Fibroblast of skin of left biceps (primary cell): ENCODE data around the gene ICOSLG.
"Not testable (repeated sequence)": the region's sequence is repeated elsewhere in the genome, so short reads cannot be mapped to it uniquely, and the experiment has no call there.

ENCODE experiments used
- DNase-seq, 2 experiments: peaks; one replicate each; pipeline ENCODE4 v3.0.0-alpha.2; 2013; ENCODE audit warnings: low read depth in 2 of 2

ICOSLG gene, protein sequence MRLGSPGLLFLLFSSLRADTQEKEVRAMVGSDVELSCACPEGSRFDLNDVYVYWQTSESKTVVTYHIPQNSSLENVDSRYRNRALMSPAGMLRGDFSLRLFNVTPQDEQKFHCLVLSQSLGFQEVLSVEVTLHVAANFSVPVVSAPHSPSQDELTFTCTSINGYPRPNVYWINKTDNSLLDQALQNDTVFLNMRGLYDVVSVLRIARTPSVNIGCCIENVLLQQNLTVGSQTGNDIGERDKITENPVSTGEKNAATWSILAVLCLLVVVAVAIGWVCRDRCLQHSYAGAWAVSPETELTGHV

DNA sequence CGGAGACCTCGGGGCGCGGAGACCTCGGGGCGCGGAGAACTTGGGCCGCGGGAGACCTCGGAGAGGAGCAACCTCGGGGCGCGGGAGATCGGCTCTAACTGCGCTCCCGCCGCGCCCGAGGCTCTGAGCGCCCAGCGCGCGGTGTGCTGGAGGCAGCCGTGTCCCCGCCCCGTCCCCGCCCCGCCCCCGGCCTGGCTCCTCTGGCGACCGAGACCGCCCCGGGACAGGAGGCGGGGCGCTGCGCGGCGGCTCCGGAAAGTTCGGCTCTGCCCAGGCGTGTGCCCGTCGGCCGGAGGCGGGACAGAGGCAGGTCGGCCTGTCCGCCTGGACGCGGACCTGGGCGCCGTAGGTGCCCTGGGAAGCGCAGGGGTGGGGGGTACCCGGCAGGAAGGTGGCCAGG is at the start of gene ICOSLG:
Gene ICOSLG, minus strand, starts transcription at position 102 of the 400 bp plus-strand sequence. CDS start 126 bp downstream, outside the sequence.
- DNase-seq = not testable (repeated sequence)

DNA sequence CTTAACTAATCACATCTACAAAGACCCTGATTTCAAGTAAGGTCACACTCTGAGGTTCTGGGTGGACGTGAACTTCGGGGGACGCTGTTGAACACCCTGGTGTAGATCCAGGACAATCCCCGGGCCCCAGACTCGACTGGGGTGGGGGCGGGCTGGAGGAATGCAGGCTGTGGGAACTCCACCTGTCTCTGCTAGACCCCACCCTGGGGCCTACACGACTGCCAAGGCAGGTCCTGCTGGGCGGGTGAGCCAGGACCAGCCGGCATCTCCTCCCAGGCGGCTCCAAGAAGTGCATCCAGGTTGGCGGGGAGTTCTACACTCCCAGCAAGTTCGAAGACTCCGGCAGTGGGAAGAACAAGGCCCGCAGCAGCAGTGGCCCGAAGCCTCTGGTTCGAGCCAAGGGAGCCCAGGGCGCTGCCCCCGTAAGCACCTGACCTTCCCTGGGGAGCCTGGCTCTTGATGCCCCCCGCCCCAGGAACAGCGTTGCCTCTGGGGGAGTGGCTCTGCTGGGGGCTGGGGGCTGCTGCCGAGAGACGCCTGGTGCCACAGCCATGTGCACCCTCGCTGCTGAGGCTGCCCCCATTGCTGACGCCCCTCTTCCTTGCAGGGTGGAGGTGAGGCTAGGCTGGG is 48.8 kb upstream of the ICOSLG start:
- DNase-seq = no peak

DNA sequence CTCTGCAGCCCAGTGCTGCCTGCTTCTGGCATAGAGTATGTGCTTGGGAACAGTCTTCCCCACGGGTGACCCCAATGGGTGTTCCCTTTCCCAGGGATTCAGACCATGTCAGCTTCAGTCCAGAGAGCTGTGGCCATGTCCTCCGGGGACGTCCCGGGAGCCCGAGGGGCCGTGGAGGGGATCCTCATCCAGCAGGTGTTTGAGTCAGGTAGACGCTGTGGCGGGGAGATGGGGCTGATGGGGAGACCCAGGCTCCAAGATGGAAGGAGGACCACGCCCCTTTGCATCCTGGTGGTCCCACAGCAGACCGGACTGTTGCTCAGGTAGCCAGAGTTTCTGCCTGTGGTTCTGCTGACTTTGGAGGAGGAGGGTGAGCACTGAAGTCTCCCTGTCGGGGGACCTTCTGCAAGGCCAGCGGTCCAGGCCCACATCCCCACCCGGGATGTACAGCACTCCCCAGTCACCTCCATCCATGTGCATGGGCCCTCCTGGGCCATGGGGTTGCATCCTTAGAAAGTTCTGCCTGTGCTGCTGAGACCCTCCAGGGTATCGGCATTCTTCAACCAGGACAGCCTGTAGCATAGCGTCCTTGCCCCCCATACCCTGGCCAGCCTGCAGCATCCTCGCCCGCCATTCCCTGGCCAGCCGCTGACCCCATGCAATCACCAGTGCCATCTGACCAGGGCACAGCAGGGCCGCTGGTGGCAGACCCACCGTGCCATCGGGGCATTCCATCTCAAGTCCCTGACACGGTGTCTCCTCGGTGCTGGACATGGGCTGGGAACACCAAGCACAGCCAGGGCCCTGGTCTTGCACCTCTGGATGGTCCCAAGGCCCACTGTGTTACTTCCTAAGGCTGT is 47.7 kb upstream of the ICOSLG start:
- no peak for DNase-seq

DNA sequence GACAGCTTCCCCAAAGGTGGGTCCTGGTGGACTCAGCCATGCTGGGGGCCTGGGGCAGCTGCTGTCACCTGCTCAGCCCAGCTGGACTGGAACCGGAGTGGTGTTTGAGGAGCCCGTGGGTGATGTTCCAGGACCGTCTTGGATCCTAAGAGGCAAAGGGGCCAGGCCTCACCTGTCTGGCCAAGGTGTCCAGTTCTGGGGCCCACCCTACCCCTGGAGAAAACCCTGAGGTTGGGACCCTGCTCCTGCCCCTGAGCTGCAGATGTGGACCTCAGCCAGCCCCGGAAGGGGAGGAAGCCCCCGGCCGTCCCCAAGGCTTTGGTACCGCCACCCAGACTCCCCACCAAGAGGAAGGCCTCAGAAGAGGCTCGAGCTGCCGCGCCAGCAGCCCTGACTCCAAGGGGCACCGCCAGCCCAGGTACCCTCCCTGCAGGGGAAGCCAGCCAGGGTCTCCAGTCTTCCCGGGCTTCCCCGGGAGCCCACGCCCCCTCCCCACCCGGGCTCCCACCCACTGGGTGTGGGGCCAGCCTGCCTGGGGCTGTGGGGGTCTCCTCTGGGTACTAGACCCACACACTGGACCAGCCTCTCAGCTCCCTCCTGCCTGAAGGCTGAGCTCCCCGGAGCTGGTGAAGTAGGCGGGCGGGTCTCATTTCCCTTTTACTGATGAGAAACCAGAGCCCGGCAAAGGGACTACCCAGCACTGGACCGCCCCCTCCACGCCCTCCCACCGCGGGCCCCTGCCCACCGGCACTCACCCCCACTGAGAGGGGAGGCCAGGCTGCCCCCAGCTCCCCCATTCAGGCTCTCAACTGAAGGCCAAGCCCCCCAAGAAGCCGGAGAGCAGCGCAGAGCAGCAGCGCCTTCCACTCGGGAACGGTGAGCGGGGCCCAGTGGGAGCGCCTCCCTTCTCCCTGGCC is 46.2 kb upstream of the ICOSLG start:
- no peak for DNase-seq

DNA sequence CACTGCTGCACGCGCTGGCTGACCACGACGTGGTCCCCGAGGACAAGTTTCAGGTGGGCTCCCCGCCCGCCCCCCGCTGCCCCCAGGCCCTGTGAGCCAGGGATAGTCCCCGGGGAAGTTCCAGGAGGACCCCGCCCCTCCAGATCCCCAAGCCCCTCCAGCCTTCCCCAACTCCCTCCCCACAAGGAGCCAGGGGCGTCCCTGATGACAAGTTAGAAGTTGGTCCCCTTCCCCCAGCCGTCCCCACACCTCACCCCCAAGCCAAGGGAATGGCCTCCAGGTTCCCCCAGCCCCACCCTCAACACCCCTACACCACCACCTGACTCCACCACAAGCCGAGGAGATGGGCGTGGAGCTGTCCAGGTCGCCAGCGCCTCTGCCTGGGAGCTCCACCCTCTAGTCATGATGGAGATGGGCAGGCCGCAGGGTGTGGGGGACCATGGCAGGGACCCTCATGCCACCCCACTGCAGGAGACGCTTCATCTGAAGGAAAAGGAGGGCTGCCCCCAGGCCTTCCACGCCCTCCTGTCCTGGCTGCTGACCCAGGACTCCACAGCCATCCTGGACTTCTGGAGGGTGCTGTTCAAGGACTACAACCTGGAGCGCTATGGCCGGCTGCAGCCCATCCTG is 45.5 kb upstream of the ICOSLG start:
- no peak for DNase-seq

DNA sequence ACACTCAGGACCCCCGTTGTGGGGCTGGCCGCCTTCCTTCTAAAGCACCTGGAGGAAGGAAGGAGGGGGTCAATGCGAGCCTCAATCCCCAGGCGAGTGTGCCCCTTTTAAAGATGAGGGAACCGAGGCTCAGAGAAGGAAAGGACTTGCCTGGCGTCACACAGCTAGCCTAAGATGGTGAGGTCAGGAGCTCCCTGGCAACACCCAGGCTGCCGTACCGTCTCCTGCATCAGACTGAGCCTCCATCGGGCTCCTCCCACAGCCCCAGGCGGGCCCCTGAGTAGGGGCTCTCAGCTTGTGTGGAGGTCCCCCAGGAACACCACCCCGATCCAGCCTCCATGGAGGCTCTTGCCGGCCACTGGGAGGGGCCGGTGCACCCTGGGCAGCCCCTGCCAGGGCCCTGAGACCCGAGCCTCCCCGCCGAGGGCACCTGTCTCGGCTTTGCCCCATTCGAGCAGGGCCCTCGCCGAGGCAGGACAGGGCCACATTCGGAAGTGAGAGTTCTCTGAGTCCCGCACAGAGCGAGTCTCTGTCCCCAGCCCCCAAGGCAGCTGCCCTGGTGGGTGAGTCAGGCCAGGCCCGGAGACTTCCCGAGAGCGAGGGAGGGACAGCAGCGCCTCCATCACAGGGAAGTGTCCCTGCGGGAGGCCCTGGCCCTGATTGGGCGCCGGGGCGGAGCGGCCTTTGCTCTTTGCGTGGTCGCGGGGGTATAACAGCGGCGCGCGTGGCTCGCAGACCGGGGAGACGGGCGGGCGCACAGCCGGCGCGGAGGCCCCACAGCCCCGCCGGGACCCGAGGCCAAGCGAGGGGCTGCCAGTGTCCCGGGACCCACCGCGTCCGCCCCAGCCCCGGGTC is 44.6 kb upstream of the ICOSLG start, which contains the start of gene AIRE:
Gene AIRE, plus strand, starts transcription at position 739 of the 855 bp plus-strand sequence. CDS start 131 bp downstream, outside the sequence.
- DNase-seq = no peak

DNA sequence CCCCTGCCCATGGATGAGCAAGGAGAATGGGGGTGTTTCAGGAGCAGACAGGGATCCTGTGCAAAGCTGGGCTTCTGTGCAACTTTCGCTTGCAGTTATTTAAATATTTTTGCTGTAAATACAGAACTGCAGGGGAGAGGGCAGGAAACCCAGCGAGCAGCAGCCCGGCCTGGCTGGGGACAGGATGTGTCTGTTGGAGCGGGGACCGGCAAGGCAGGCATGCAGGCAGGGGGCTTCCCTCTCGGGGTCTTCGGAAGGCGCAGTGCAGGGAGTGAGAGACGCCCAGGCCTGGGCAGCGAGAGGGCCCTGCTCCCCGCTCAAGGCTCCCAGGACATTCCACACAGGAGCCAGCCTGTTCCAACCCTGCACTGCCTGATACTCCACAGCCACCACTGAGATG is 43.2 kb upstream of the ICOSLG start:
- no peak for DNase-seq

DNA sequence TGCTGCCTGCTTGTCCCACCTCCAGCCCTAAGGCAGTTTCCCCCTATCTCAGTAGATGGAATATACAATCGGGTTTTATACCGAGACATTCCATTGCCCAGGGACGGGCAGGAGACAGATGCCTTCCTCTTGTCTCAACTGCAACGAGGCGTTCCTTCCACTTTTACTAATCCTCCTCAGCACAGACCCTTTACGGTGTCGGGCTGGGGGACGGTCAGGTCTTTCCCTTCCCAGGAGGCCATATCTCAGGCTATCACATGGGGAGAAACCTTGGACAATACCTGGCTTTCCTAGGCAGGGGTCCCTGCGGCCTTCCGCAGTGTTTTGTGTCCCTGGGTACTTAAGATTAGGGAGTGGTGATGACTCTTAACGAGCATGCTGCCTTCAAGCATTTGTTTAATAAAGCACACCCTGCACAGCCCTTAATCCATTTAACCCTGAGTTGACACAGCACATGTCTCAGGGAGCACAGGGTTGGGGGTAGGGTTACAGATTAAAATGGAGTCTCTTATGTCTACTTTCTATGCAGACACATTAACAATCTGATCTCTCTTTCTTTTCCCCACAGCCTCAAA is 42.6 kb upstream of the ICOSLG start:
- not testable (repeated sequence) for DNase-seq

DNA sequence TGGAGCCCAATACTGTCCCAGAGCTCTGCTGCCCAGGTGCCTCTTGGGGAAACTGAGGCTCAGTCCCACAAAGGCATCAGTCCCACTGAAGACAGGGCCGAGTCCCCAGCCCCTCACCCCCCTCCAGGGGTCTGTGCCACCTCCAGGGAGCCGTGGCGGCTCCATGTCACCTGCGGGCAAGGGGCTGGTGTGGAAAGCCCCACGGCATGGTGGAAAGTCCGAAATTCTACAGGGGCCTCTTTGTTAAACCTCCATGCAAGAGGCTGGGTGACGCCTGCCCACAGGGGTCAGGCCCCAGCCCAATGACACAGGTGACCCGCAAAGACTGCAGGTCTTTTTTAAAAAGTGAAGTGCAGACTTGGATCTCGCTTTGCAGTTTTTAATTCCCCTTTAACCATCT is 41.6 kb upstream of the ICOSLG start:
- DNase-seq = no peak

DNA sequence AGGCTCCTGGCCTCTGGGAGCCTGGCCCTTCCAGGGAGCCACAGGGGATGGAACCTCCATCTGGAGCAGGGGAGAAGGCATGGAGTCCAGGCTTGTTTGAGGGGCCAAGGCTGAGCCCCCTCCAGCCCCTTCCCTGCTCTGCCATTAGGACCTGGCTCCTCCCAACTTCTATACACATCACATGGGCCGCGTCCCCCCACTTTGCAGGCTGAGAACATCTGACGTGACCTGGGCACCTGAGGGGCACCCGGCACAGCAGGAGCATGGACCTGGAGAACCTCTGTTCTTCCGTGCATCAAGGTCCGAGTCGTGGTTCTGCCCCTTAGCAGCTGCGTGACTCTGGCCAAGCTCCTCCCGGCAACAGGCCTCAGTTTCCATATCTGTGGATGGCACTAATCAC is 41.1 kb upstream of the ICOSLG start:
- no peak for DNase-seq

DNA sequence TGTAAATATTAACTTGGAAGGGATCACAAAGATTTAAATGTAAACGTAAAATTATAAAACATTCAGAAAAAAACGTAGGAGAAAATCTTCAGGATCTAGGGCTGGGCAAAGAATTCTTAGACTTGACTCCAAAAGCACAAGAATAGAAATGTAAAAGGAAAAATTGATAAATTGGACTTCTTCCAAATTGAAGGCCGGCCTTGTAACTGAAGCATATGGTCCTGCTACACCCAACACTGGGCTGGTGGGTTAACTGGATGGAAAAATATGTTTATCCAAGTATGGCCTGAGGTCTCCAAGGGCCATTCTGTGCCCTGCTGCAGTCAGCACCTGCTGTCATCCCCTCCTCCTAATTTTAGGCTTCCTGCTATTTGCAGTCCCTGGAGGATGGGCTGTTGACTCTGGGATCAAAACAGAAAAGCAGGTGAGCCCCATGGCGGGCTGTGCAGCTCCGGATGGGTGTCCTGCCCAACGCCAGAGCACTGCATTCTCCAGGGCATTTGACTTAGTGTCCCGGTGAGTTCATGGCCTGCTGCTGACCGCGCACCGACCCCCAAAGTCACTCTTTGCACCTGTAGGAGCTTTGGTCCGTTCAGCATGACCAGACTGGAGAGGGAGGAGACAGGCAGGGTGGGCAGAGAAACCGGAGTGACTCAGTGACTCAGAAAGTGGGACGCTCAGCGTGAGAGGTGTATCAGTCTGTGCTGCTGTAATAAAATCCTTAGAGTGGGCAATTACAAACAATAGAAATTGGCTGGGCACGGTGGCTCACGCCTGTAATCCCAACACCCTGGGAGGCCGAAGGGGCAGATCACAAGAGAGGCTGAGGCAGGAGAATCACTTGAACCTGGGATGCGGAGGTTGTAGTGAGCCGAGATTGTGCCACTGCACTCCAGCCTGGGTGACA is 38.9 kb upstream of the ICOSLG start:
- no peak for DNase-seq

DNA sequence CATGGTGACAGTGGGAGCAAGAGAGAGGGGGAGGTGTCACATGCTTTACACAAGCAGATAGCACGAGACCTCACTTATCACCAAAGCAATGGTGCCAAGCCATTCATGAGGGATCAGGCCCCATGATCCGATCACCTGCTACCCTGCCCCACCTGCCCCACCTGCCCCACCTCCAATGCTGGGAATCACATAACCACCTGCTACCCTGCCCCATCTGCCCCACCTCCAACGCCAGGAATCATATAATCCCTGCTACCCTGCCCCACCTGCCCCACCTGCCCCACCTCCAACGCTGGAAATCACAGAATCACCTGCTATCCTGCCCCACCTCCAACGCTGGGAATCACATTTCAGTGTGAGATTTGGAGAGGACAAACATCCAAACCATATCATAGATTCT is 34.3 kb upstream of the ICOSLG start:
- no peak for DNase-seq

DNA sequence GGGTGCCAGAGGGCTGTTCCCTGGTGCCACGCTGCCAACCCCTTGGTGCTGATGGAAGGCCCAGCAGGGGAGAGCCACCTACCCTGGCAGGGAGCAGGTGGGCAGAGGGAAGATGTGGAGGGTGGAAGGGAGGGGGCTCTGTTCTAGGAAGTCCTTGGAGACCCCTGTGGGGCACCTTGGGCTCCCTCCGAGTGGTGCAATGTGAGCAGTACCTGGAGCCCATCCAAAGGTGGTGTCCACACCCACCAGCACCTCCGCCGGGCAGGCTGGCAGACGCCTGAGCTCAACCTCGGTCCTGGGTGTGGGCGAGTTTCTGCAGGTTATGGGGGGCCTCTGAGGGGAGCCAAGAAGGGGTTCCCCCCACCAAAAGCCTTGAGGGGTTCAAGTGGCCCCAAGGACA is 32.3 kb upstream of the ICOSLG start:
- DNase-seq = no peak

DNA sequence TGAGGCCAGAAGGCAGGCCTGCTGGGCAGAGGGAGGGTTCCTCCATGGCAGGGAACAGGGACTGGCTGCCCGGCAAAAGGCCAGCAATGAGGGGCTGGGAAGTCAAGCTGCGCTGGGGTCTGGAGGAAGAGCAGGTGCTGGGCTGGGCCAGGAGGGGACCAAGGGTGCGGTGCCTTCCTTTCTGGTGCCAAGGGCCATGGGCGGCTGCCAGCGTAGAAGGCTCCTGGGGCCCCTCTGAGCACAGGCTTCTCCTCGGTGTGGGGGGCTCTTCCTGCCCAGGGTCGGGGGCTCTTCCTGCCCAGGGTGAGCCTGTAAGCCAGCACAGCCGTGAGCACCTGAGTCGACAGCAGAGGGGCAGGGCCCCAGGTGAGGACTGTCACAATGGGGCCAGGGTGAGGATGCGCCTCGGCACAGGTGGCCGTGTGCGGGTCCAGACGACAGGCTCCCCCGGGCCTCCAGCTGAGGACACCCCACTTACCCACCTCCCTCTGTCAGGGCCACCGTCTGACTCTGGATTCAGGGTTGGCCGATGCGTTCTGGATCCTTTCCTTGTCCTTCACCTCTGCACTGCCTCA is 31.6 kb upstream of the ICOSLG start:
- DNase-seq = no peak

DNA sequence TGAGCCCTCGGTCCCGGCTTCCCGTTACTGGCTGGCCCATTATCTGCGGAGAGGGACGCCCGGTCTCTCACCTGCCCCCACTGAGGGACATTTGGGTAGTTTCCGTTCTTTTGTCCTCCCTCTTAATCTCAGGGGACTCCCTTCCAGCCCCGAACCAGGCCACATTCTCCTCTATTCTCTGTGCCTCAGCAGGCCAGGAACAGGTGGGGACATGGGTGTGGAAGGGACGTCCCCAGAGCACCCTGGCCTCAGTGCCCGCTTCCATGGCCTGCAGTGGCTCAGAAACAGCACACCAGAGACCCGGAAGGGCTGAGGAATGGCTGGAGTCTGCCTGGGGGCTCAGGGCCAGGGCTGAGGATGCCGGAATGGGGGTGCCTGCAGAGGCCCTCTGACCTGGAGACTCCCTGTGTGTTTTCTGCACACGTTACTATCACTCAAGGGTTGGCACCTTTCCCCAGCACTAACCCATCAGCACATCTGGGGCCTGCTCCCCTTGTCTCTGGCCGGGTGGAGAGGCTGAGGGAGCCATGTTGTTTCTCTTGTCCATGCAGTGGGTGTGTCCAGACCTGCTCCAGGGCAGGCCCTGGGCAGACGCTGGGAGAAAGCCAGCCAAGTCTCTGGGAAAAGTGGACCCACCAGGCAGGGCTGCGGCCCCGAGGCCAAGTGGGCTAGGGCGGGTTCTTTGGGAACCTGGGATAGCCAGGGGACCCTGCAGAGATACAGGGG is 31.0 kb upstream of the ICOSLG start:
- no peak for DNase-seq

DNA sequence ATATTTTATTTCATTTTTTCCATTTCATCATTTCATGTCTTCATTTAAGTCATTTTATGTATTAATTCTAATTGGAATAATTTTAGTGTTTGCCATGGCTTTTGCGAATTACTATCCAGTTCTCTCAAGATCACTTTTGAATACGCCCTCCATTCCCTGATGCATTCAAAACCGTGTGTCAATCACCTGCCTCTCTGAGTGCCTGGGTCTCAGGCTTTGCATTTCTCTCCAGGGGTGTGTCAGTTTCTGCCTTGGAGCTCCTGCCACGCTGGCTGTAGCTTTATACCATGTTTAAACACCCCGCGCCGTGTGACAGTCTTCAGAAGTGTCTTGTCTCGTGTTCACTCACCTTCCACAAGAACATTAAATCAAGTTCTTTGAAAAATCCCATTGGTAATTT is 28.3 kb upstream of the ICOSLG start:
- DNase-seq = no peak

DNA sequence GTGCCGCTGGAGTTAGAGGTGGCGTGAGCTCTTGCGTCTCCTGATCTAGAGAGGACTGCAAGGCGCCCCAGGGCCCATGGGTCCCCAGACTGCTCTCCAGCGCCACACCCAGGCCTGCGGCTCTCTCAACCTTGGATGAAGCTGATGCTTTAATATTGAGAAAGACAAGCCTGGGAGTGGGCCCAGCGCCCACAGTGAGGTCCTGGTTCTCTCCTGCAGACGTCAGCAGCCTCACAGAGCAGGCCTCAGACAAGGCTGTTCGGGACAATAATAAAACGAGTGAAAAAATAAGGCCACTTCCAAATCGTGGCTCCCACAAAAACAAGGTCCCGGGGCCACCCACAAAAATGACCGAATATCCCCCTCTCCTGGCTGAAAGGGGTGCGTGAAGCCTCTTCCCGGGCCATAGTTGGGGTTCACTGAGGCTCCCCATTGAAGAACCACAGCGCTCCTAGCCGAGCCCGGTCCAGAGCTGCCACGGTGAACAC is 27.0 kb upstream of the ICOSLG start:
- no peak for DNase-seq
